Calu3 (cell line): ENCODE results near the gene TSKU. TPM values are rescaled to one million over a fixed set of nuclear protein-coding genes. Genes with fewer than 3 reads are reported as not detected.

ENCODE experiments used
- BruUV-seq: library from RNA; stranded (reverse); fragments of 400-500 nt; replicated peaks from 2 replicates; lab custom pipeline; 2021; lab: Mats Ljungman, UMichigan
- CTCF ChIA-PET: fragments of 300-600 bp; sonication (Branson Sonifier 250); formaldehyde crosslinking; loops from one replicate; lab custom pipeline; 2022; ENCODE audit warnings: antibody characterized with exemption; lab: Charles Lee
- DNase-seq: peaks from one replicate; pipeline ENCODE4 v3.0.0; 2022
- H3K27ac Mint-ChIP-seq: one replicate; pipeline ENCODE4 v1.8.0; 2022; ENCODE audit warnings: mixed read lengths; ENCODE audit not compliant: unreplicated experiment
- H3K27me3 Mint-ChIP-seq: one replicate; pipeline ENCODE4 v1.8.0; 2022; ENCODE audit warnings: mixed read lengths; ENCODE audit not compliant: unreplicated experiment
- H3K36me3 Mint-ChIP-seq: one replicate; pipeline ENCODE4 v1.8.0; 2022; ENCODE audit warnings: mild to moderate bottlenecking, moderate library complexity, mixed read lengths; ENCODE audit not compliant: insufficient read depth, unreplicated experiment
- H3K4me1 Mint-ChIP-seq: one replicate; pipeline ENCODE4 v1.8.0; 2022; ENCODE audit warnings: mild to moderate bottlenecking, low read depth, mixed read lengths; ENCODE audit not compliant: unreplicated experiment
- H3K4me3 Mint-ChIP-seq: one replicate; pipeline ENCODE4 v1.8.0; 2022; ENCODE audit warnings: mild to moderate bottlenecking, low read depth, moderate library complexity, mixed read lengths; ENCODE audit not compliant: unreplicated experiment
- H3K9me3 Mint-ChIP-seq: one replicate; pipeline ENCODE4 v1.8.0; 2022; ENCODE audit warnings: low read depth, mixed read lengths; ENCODE audit not compliant: unreplicated experiment
- CTCF ChIP-seq: fragments of 200-600 bp; IDR thresholded peaks from one replicate; pipeline ENCODE4 v1.8.0; 2022; ENCODE audit warnings: antibody characterized with exemption; ENCODE audit not compliant: unreplicated experiment
- intact Hi-C: fragments of 100-400 bp; cut with micrococcal nuclease; formaldehyde crosslinking; loops from one replicate; pipeline ENCODE4 v1.10.0; 2022; ENCODE audit not compliant: unreplicated experiment
- total RNA-seq: library from RNA; stranded (reverse); gene quantifications from 2 replicates; pipeline ENCODE4 v1.2.3, GENCODE V29; 2022

TSKU gene
- total RNA-seq, 1 experiment from 2014 or later: 49.0 TPM

GRCh38 chr11:76841923-76842452 is 58.8 kb downstream of the TSKU start:
- Mint-ChIP-seq H3K27me3 (peaks cover 11% of the 10 kb centered on the region), H3K27ac (no peak overlapping the region), H3K4me1 (peaks cover 3% of the 10 kb centered on the region), H3K4me3 (no peak overlapping the region), H3K36me3 (no peaks in the 10 kb centered on the region), H3K9me3 (no peaks in the 10 kb centered on the region)
- TF ChIP-seq CTCF: no peak
- BruUV-seq: no TSS peak
- intact Hi-C loops: no loop called here
- CTCF ChIA-PET: no interaction called here
- DNase-seq: no peak

GRCh38 chr11:76843907-76844306 is 60.8 kb downstream of the TSKU start:
- intact Hi-C loops: no loop called here
- TF ChIP-seq CTCF: no peak
- BruUV-seq: no TSS peak
- peaks cover 11% of the 10 kb centered on the region for H3K27me3 Mint-ChIP-seq
- H3K9me3 Mint-ChIP-seq: no peaks in the 10 kb centered on the region
- CTCF ChIA-PET: no interaction called here
- H3K4me1 Mint-ChIP-seq: peaks cover 8% of the 10 kb centered on the region
- no peaks in the 10 kb centered on the region for H3K36me3 Mint-ChIP-seq
- H3K27ac Mint-ChIP-seq: no peak overlapping the region
- no peak overlapping the region for H3K4me3 Mint-ChIP-seq
- DNase-seq: no peak

GRCh38 chr11:76844511-76844910 is 61.4 kb downstream of the TSKU start:
- H3K9me3 Mint-ChIP-seq: no peaks in the 10 kb centered on the region
- DNase-seq: no peak
- no peak for TF ChIP-seq CTCF
- no peak overlapping the region for H3K27ac Mint-ChIP-seq
- CTCF ChIA-PET: no interaction called here
- intact Hi-C loops: no loop called here
- H3K4me3 Mint-ChIP-seq: no peak overlapping the region
- peaks cover 11% of the 10 kb centered on the region for H3K27me3 Mint-ChIP-seq
- peaks cover 8% of the 10 kb centered on the region for H3K4me1 Mint-ChIP-seq
- no peaks in the 10 kb centered on the region for H3K36me3 Mint-ChIP-seq
- no TSS peak for BruUV-seq

- no peak for DNase-seq
- H3K27me3 Mint-ChIP-seq: peaks cover 11% of the 10 kb centered on the region
- no peak overlapping the region for H3K4me3 Mint-ChIP-seq
- CTCF ChIA-PET: interaction anchor here (0.7 kb wide), 1 partner anchor 427 kb away, joined by 8 read pairs; no protein-coding TSS in a partner anchor
- no peak for TF ChIP-seq CTCF
- BruUV-seq: no TSS peak
- intact Hi-C loops: no loop called here
- no peaks in the 10 kb centered on the region for H3K36me3 Mint-ChIP-seq
- H3K27ac Mint-ChIP-seq: no peak overlapping the region
- H3K9me3 Mint-ChIP-seq: no peaks in the 10 kb centered on the region
- peaks cover 8% of the 10 kb centered on the region for H3K4me1 Mint-ChIP-seq
Observed at GRCh38 chr11:76845069-76845468, 61.9 kb downstream of the TSKU start.
